Effector memory CD4-positive, alpha-beta T cell (primary cell): ENCODE data around the gene CANT1.

Experiments
- DNase-seq, 3 donors: peaks; one replicate each; pipeline ENCODE4 v3.0.0-alpha.2; 2020
- H3K27ac ChIP-seq: 2 replicates; pipeline ENCODE4 v1.7.0; 2013; ENCODE audit warnings: mild to moderate bottlenecking, low read length, moderate library complexity; ENCODE audit not compliant: insufficient read depth, poor library complexity, severe bottlenecking
- H3K27me3 ChIP-seq: replicated peaks from 2 replicates; pipeline ENCODE4 v1.7.0; 2013; ENCODE audit warnings: mild to moderate bottlenecking, low read length; ENCODE audit not compliant: insufficient read depth, control insufficient read depth, poor library complexity, severe bottlenecking
- H3K36me3 ChIP-seq: 2 replicates; pipeline ENCODE4 v1.7.0; 2013; ENCODE audit warnings: mild to moderate bottlenecking, low read length, moderate library complexity; ENCODE audit not compliant: control insufficient read depth, insufficient read depth
- H3K4me1 ChIP-seq: 2 replicates; pipeline ENCODE4 v1.7.0; 2013; ENCODE audit warnings: low read length, mild to moderate bottlenecking; ENCODE audit not compliant: control insufficient read depth, insufficient read depth, poor library complexity, severe bottlenecking
- H3K4me3 ChIP-seq: 2 replicates; pipeline ENCODE4 v1.7.0; 2013; ENCODE audit warnings: low read length, low read depth, mild to moderate bottlenecking; ENCODE audit not compliant: insufficient read depth, poor library complexity, severe bottlenecking
- H3K9me3 ChIP-seq: 2 replicates; pipeline ENCODE4 v1.7.0; 2013; ENCODE audit warnings: mild to moderate bottlenecking, low read length, moderate library complexity; ENCODE audit not compliant: control insufficient read depth

CANT1 gene

GRCh38 chr17:78993981-78994671, 15.4 kb downstream of the CANT1 start:
- no peaks in the 10 kb centered on the region for H3K4me1 ChIP-seq
- H3K9me3 ChIP-seq: no peaks in the 10 kb centered on the region
- H3K27me3 ChIP-seq: no peaks in the 10 kb centered on the region
- H3K4me3 ChIP-seq: no peak overlapping the region
- H3K27ac ChIP-seq: no peak overlapping the region
- DNase-seq: no peak
- H3K36me3 ChIP-seq: peaks cover 49% of the 10 kb centered on the region

- Histone ChIP-seq H3K36me3 (peaks cover 42% of the 10 kb centered on the region), H3K4me3 (no peak overlapping the region)
These were observed 16.2 kb downstream of the CANT1 start for GRCh38 chr17:78993241-78993956.

GRCh38 chr17:78992542-78993212, 16.9 kb downstream of the CANT1 start:
- H3K27ac ChIP-seq: no peak overlapping the region
- no peak overlapping the region for H3K4me3 ChIP-seq
- peaks cover 37% of the 10 kb centered on the region for H3K36me3 ChIP-seq

More at GRCh38 chr17:78993241-78993956, 16.2 kb downstream of the CANT1 start:
- Histone ChIP-seq H3K4me1 (no peaks in the 10 kb centered on the region), H3K9me3 (no peaks in the 10 kb centered on the region), H3K27ac (no peak overlapping the region), H3K27me3 (no peaks in the 10 kb centered on the region)
- peak in 2 of 3 donors; percentile 17 to 34 for DNase-seq

GRCh38 chr17:78991906-78992532, 17.5 kb downstream of the CANT1 start:
- no peaks in the 10 kb centered on the region for H3K27me3 ChIP-seq
- H3K4me1 ChIP-seq: no peaks in the 10 kb centered on the region
- no peak overlapping the region for H3K4me3 ChIP-seq
- no peak overlapping the region for H3K27ac ChIP-seq
- no peak for DNase-seq
- H3K9me3 ChIP-seq: no peaks in the 10 kb centered on the region
- peaks cover 32% of the 10 kb centered on the region for H3K36me3 ChIP-seq

More at GRCh38 chr17:78992542-78993212, 16.9 kb downstream of the CANT1 start:
- no peak for DNase-seq
- H3K27me3 ChIP-seq: no peaks in the 10 kb centered on the region
- no peaks in the 10 kb centered on the region for H3K9me3 ChIP-seq
- H3K4me1 ChIP-seq: no peaks in the 10 kb centered on the region

GRCh38 chr17:78991017-78991738, 18.4 kb downstream of the CANT1 start:
- peaks cover 24% of the 10 kb centered on the region for H3K36me3 ChIP-seq
- no peaks in the 10 kb centered on the region for H3K9me3 ChIP-seq
- H3K4me3 ChIP-seq: no peak overlapping the region
- no peak for DNase-seq
- no peak overlapping the region for H3K27ac ChIP-seq
- peaks cover 7% of the 10 kb centered on the region for H3K4me1 ChIP-seq
- H3K27me3 ChIP-seq: no peaks in the 10 kb centered on the region

GRCh38 chr17:78990349-78991016, 19.1 kb downstream of the CANT1 start:
- no peak for DNase-seq
- H3K36me3 ChIP-seq: peaks cover 19% of the 10 kb centered on the region
- H3K27ac ChIP-seq: no peak overlapping the region
- H3K27me3 ChIP-seq: no peaks in the 10 kb centered on the region
- H3K9me3 ChIP-seq: no peaks in the 10 kb centered on the region
- peaks cover 7% of the 10 kb centered on the region for H3K4me1 ChIP-seq
- no peak overlapping the region for H3K4me3 ChIP-seq

GRCh38 chr17:78988152-78988551, 21.4 kb downstream of the CANT1 start:
- H3K27me3 ChIP-seq: no peaks in the 10 kb centered on the region
- H3K27ac ChIP-seq: no peak overlapping the region
- no peak for DNase-seq
- H3K9me3 ChIP-seq: no peaks in the 10 kb centered on the region
- peaks cover 7% of the 10 kb centered on the region for H3K4me1 ChIP-seq
- H3K36me3 ChIP-seq: peaks cover 15% of the 10 kb centered on the region
- no peak overlapping the region for H3K4me3 ChIP-seq

- no peaks in the 10 kb centered on the region for H3K27me3 ChIP-seq
- no peak overlapping the region for H3K27ac ChIP-seq
- H3K9me3 ChIP-seq: no peaks in the 10 kb centered on the region
- peaks cover 7% of the 10 kb centered on the region for H3K4me1 ChIP-seq
- H3K36me3 ChIP-seq: peaks cover 9% of the 10 kb centered on the region
- no peak overlapping the region for H3K4me3 ChIP-seq
- DNase-seq: no peak
These were observed 22.8 kb downstream of the CANT1 start for GRCh38 chr17:78986649-78987328.
